ENCODE measurements around the gene CAMK2D. TPM values are rescaled to one million over a fixed set of nuclear protein-coding genes. Genes with fewer than 3 reads are reported as not detected.
A peak's percentile ranks its signal among the peaks of the same experiment; 100 is the strongest.

CAMK2D gene
- total RNA-seq, 2 donors from 2014 or later = 69.5 to 109 TPM

DNA sequence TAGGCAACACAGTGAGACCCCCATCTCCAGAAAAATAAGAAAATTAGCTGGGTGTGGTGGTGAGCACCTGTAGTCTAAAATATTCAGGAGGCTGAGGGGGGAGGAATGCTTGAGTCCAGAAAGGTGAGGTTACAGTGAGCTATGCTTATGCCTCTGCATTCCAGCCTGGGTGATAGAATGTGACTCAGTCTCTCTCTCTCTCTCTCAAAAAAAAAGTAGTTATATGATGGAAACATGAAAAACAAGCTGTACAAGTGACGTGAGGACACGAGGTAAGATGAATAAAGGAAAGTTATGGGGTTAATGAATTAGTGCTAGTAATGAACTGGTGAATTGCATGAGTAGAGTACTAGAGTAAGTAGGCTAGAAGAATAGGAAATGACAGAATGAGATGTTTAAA lies 21.8 kb upstream of the CAMK2D start:
- intact Hi-C loops (cut with DNase I) = loop anchor here (10.0 kb wide), 2 partner anchors 112 to 602 kb away; no protein-coding TSS in a partner anchor
- no peak overlapping the region for H3K4me3 ChIP-seq
- H3K9ac ChIP-seq (ENCODE audit: low read depth in 2 of 2, low read length in 2 of 2) = no peak overlapping the region
- no peak for DNase-seq
- no peaks in the 10 kb centered on the region for H3K36me3 ChIP-seq
- TF ChIP-seq, protein P1, sequence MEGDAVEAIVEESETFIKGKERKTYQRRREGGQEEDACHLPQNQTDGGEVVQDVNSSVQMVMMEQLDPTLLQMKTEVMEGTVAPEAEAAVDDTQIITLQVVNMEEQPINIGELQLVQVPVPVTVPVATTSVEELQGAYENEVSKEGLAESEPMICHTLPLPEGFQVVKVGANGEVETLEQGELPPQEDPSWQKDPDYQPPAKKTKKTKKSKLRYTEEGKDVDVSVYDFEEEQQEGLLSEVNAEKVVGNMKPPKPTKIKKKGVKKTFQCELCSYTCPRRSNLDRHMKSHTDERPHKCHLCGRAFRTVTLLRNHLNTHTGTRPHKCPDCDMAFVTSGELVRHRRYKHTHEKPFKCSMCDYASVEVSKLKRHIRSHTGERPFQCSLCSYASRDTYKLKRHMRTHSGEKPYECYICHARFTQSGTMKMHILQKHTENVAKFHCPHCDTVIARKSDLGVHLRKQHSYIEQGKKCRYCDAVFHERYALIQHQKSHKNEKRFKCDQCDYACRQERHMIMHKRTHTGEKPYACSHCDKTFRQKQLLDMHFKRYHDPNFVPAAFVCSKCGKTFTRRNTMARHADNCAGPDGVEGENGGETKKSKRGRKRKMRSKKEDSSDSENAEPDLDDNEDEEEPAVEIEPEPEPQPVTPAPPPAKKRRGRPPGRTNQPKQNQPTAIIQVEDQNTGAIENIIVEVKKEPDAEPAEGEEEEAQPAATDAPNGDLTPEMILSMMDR (IDR thresholded peaks at IDR 0.05) = no peak
- H3K4me1 ChIP-seq = no peaks in the 10 kb centered on the region
- H3K27me3 ChIP-seq = no peaks in the 10 kb centered on the region
- H3K27ac ChIP-seq = no peak overlapping the region
- H3K9me3 ChIP-seq = no peaks in the 10 kb centered on the region

GRCh38 chr4:113781439-113782040 lies 20.0 kb upstream of the CAMK2D start:
- Histone ChIP-seq H3K36me3 (no peaks in the 10 kb centered on the region), H3K4me3 (no peak overlapping the region), H3K27ac (no peak overlapping the region), H3K9ac (ENCODE audit: low read depth in 2 of 2, low read length in 2 of 2) (no peak overlapping the region), H3K4me1 (no peaks in the 10 kb centered on the region), H3K27me3 (no peaks in the 10 kb centered on the region), H3K9me3 (no peaks in the 10 kb centered on the region)
- intact Hi-C loops (cut with DNase I) = loop anchor here (10.0 kb wide), 2 partner anchors 113 to 603 kb away; no protein-coding TSS in a partner anchor
- TF ChIP-seq, protein P1 (IDR thresholded peaks at IDR 0.05) = peak; percentile 55
- no peak for DNase-seq

DNA sequence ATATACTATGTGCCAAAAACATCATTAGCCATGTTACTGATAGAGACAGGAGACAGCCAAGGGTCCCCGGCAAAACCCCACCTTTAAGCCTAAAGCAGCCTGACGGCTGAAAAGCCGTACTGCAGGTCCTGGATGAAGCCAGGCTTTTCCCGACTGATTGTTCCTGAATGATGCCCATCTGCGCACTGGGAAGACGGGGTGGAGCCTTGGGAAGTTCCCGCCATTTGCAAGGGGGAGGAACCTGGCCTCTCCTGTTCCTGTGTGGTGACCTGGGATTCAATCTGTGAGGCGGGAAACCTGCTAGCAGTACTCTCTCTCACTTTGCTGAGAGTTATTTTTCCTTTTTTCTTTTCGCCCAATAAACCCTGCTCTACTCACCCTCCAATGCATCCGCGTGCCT lies 15.1 kb upstream of the CAMK2D start:
- H3K9ac ChIP-seq (ENCODE audit: low read depth in 2 of 2, low read length in 2 of 2) = no peak overlapping the region
- H3K9me3 ChIP-seq = no peaks in the 10 kb centered on the region
- TF ChIP-seq, protein P1 (IDR thresholded peaks at IDR 0.05) = no peak
- H3K4me1 ChIP-seq = no peaks in the 10 kb centered on the region
- no peak overlapping the region for H3K27ac ChIP-seq
- H3K36me3 ChIP-seq = no peaks in the 10 kb centered on the region
- no peaks in the 10 kb centered on the region for H3K27me3 ChIP-seq
- intact Hi-C loops (cut with DNase I) = no loop called here
- no peak overlapping the region for H3K4me3 ChIP-seq
- DNase-seq = no peak

DNA sequence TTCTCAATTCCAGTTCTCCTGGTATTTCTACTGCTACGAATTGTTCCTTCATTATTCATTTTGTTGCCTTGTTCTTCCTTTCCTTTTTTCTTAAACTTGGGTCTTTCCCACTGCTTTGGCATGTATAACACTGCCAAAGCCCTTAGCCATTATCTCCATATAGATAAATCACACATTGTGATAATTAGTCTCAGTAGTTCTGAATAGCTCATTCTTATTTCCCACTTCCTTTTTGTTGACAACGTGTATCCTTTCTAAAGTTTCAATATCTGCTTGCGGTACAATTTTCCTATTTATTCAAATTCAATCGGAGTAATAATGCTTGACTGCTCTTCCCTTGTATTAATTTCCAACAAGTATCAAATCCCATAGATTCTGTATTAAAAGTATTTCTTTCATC lies 14.5 kb upstream of the CAMK2D start:
- H3K27me3 ChIP-seq = no peaks in the 10 kb centered on the region
- no peaks in the 10 kb centered on the region for H3K36me3 ChIP-seq
- H3K27ac ChIP-seq = no peak overlapping the region
- H3K9ac ChIP-seq (ENCODE audit: low read depth in 2 of 2, low read length in 2 of 2) = no peak overlapping the region
- intact Hi-C loops (cut with DNase I) = no loop called here
- no peak for DNase-seq
- TF ChIP-seq, protein P1 (IDR thresholded peaks at IDR 0.05) = no peak
- H3K4me3 ChIP-seq = no peak overlapping the region
- H3K9me3 ChIP-seq = no peaks in the 10 kb centered on the region
- H3K4me1 ChIP-seq = no peaks in the 10 kb centered on the region

GRCh38 chr4:113773756-113774155 lies 12.2 kb upstream of the CAMK2D start:
- TF ChIP-seq, protein P1 (IDR thresholded peaks at IDR 0.05) = no peak
- no peaks in the 10 kb centered on the region for H3K4me1 ChIP-seq
- no peak overlapping the region for H3K4me3 ChIP-seq
- no peaks in the 10 kb centered on the region for H3K36me3 ChIP-seq
- no peak overlapping the region for H3K9ac ChIP-seq (ENCODE audit: low read depth in 2 of 2, low read length in 2 of 2)
- no peaks in the 10 kb centered on the region for H3K27me3 ChIP-seq
- intact Hi-C loops (cut with DNase I) = no loop called here
- DNase-seq = no peak
- no peak overlapping the region for H3K27ac ChIP-seq
- no peaks in the 10 kb centered on the region for H3K9me3 ChIP-seq

Measured in colonic mucosa (tissue), 4 donors.